GM18519 (cell line): Measurements from ENCODE around the gene C1orf52.

Experiments used
- ATAC-seq: cut with Tn5 transposase; IDR thresholded peaks from one replicate; pipeline ENCODE4 v1.9.1; 2021; ENCODE audit warnings: mild to moderate bottlenecking, moderate library complexity; ENCODE audit not compliant: unreplicated experiment, low FRiP score

The C1orf52 gene

GRCh38 chr1:85200463-85201339 lies 58.8 kb downstream of the C1orf52 start, which contains the start of gene SYDE2:
SYDE2 (minus strand) TSS chr1:85201016; CDS start chr1:85200996, 20 bp downstream.
- peak; percentile 70 for ATAC-seq
